Mammary epithelial cell (primary cell): ENCODE measurements around the gene IRX5.

Source experiments
- EZH2 ChIP-seq: IDR thresholded peaks from 2 replicates; pipeline ENCODE4 v1.6.1; 2012; ENCODE audit warnings: low read length, inconsistent platforms, borderline replicate concordance
- TF ChIP-seq, protein P1 (sequence below), 2 donors: IDR thresholded peaks in 1 of 2; conservative IDR thresholded peaks in 1 of 2; 2 replicates each; pipeline ENCODE4 v1.5.1; 2011 to 2012; ENCODE audit warnings: inconsistent platforms in 2 of 2, low read length in 2 of 2, mild to moderate bottlenecking in 2 of 2, control low read depth in 1 of 2, low read depth in 1 of 2; ENCODE audit not compliant: insufficient read depth in 1 of 2; ENCODE audit errors: extremely low read depth in 1 of 2

- TF ChIP-seq, protein P1, sequence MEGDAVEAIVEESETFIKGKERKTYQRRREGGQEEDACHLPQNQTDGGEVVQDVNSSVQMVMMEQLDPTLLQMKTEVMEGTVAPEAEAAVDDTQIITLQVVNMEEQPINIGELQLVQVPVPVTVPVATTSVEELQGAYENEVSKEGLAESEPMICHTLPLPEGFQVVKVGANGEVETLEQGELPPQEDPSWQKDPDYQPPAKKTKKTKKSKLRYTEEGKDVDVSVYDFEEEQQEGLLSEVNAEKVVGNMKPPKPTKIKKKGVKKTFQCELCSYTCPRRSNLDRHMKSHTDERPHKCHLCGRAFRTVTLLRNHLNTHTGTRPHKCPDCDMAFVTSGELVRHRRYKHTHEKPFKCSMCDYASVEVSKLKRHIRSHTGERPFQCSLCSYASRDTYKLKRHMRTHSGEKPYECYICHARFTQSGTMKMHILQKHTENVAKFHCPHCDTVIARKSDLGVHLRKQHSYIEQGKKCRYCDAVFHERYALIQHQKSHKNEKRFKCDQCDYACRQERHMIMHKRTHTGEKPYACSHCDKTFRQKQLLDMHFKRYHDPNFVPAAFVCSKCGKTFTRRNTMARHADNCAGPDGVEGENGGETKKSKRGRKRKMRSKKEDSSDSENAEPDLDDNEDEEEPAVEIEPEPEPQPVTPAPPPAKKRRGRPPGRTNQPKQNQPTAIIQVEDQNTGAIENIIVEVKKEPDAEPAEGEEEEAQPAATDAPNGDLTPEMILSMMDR (conservative IDR thresholded peaks at IDR 0.05 in 1 of 2, IDR thresholded peaks at IDR 0.05 in 1 of 2; ENCODE audit: extremely low read depth in 1 of 2, insufficient read depth in 1 of 2, low read depth in 1 of 2, low read length in 2 of 2): no peak
- no peak for TF ChIP-seq EZH2
Observed at GRCh38 chr16:54977211-54977610, 46.5 kb downstream of the IRX5 start.
